IPS-NIHi7 (cell line): ENCODE measurements around the gene MORN1.

Source experiments
- DNase-seq: peaks from one replicate; pipeline ENCODE4 v3.0.0; 2012; ENCODE audit warnings: mixed read lengths; ENCODE audit errors: extremely low spot score

MORN1 gene

GRCh38 chr1:2320760-2321667 is 70.3 kb downstream of the MORN1 start:
- no peak for DNase-seq

- no peak for DNase-seq
Measured at GRCh38 chr1:2320006-2320405, 71.3 kb downstream of the MORN1 start.

GRCh38 chr1:2319291-2319690 is 72.1 kb downstream of the MORN1 start:
- no peak for DNase-seq

- DNase-seq, result no peak
Measured at GRCh38 chr1:2318314-2319278, 72.8 kb downstream of the MORN1 start.

GRCh38 chr1:2317230-2318065 is 73.9 kb downstream of the MORN1 start:
- peak; percentile 56 for DNase-seq

GRCh38 chr1:2316451-2316961 is 74.8 kb downstream of the MORN1 start:
- DNase-seq, result no peak

GRCh38 chr1:2315674-2316450 is 75.5 kb downstream of the MORN1 start:
- no peak for DNase-seq

GRCh38 chr1:2314803-2315673 is 76.3 kb downstream of the MORN1 start:
- DNase-seq, result peak; percentile 93

- DNase-seq, result peak; percentile 83
Measured at GRCh38 chr1:2314273-2314802, 77.0 kb downstream of the MORN1 start.

GRCh38 chr1:2313651-2314261 is 77.6 kb downstream of the MORN1 start:
- DNase-seq, result no peak

- DNase-seq, result no peak
Measured at GRCh38 chr1:2312515-2313301, 78.6 kb downstream of the MORN1 start.

- DNase-seq, result no peak
Measured at GRCh38 chr1:2312160-2312514, 79.2 kb downstream of the MORN1 start.

GRCh38 chr1:2311184-2312032 is 79.9 kb downstream of the MORN1 start:
- DNase-seq, result peak; percentile 85

- DNase-seq, result no peak
Measured at GRCh38 chr1:2310332-2311183, 80.8 kb downstream of the MORN1 start.

- no peak for DNase-seq
Measured at GRCh38 chr1:2308844-2309243, 82.5 kb downstream of the MORN1 start.

- DNase-seq, result no peak
Measured at GRCh38 chr1:2307972-2308371, 83.4 kb downstream of the MORN1 start.
